D721Med (cell line): ENCODE results near the gene SS18L1.

Experiments used
- DNase-seq: peaks from one replicate; pipeline ENCODE4 v3.0.0; 2011; ENCODE audit warnings: low spot score; ENCODE audit not compliant: insufficient read length
- FAIRE-seq: peaks from 2 replicates; lab custom pipeline; 2011; peaks lifted over from hg19 to GRCh38; lab: Jason Lieb, UNC
- TF ChIP-seq, protein P1 (sequence below): IDR thresholded peaks from 2 replicates; pipeline ENCODE4 v1.5.1; 2012; ENCODE audit warnings: mild to moderate bottlenecking, control low read depth; ENCODE audit not compliant: insufficient read depth; ENCODE audit errors: missing control alignments

Gene SS18L1

DNA sequence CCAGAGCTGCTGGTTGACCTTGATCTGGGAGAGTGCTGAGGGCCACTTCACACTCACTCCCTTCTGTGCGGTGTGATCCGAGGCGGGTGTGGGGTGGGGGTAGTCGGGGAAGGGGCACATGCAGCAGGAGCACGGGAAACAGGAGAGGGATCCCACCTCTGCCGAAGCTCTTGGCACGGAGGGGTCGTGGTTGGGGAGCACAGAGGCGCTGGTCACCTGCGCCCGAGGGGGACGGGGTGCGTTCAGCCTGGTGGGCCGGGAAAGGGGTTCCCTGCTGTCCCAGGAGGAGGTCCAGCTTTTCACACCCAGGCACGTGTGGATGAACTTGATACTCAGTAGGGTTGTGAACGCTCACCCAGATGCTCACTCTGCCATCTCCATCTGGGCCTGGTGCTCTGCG is 17.3 kb downstream of the SS18L1 start:
- no peak for FAIRE-seq
- no peak for DNase-seq
- TF ChIP-seq, protein P1, sequence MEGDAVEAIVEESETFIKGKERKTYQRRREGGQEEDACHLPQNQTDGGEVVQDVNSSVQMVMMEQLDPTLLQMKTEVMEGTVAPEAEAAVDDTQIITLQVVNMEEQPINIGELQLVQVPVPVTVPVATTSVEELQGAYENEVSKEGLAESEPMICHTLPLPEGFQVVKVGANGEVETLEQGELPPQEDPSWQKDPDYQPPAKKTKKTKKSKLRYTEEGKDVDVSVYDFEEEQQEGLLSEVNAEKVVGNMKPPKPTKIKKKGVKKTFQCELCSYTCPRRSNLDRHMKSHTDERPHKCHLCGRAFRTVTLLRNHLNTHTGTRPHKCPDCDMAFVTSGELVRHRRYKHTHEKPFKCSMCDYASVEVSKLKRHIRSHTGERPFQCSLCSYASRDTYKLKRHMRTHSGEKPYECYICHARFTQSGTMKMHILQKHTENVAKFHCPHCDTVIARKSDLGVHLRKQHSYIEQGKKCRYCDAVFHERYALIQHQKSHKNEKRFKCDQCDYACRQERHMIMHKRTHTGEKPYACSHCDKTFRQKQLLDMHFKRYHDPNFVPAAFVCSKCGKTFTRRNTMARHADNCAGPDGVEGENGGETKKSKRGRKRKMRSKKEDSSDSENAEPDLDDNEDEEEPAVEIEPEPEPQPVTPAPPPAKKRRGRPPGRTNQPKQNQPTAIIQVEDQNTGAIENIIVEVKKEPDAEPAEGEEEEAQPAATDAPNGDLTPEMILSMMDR, result no peak

DNA sequence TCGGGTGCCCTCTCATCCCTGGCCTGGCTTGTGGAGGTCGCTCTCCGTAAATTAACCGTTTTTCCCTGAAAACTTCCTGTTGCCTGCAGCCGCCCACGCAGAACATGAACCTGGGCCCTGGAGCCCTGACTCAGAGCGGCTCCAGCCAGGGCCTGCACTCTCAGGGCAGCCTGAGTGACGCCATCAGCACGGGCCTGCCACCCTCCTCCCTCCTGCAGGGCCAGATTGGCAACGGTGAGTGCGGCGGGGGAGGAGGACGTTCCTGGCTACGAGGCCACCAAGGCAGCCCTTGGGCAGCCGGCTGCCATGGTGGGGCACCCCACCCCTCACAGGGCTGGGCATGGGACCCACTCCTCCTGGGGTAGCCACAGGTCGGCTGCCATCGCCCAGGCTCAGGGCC is 17.8 kb downstream of the SS18L1 start:
- DNase-seq (no peak), FAIRE-seq (no peak)
- TF ChIP-seq, protein P1, result no peak

DNA sequence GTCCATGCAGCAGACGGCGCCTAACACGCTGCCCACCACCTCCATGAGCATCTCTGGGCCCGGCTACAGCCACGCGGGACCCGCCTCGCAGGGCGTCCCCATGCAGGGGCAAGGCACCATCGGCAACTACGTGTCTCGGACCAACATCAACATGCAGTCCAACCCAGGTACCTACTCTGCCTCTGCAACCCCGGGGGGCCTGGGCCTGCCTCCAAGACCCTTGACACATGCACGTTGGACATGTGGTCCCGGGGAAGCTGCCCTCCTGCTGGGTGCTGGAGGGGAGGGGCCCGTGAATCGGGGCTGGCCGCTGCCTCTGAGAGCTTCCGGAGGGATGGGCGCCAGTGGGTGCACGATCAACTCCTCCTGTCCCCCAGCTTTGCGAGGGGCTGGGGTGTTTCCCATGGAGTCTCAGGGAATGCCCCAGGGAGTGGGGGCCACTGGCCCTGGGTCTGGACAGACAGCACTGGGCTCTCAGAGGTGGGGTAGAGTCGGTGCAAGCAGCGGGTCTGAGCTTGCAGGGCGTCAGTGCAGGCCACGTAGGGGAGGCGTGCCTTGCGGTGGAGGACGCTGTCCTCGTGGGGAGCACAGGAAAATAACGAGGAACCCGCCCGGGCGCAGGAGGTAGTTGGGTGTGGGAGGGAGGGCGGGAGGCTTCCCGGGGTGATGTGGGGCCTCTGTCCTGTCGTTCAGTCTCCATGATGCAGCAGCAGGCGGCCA is 19.4 kb downstream of the SS18L1 start:
- no peak for DNase-seq
- TF ChIP-seq, protein P1, result no peak
- no peak for FAIRE-seq

DNA sequence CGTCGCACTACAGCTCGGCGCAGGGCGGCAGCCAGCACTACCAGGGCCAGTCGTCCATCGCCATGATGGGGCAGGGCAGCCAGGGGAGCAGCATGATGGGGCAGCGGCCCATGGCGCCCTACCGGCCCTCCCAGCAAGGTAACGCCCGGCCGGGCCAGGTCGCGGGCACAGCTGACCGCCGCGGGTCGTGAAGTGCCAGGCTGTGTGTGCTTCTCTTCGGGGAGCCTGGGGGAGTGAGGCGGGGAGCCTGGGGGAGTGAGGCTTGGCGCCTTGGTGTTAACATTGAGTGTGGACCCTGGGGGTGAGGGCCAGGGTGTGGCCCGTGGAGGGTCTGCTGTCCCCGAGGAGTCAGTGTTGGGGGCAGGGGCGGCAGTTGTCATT is 19.9 kb downstream of the SS18L1 start:
- DNase-seq (no peak), FAIRE-seq (no peak)

DNA sequence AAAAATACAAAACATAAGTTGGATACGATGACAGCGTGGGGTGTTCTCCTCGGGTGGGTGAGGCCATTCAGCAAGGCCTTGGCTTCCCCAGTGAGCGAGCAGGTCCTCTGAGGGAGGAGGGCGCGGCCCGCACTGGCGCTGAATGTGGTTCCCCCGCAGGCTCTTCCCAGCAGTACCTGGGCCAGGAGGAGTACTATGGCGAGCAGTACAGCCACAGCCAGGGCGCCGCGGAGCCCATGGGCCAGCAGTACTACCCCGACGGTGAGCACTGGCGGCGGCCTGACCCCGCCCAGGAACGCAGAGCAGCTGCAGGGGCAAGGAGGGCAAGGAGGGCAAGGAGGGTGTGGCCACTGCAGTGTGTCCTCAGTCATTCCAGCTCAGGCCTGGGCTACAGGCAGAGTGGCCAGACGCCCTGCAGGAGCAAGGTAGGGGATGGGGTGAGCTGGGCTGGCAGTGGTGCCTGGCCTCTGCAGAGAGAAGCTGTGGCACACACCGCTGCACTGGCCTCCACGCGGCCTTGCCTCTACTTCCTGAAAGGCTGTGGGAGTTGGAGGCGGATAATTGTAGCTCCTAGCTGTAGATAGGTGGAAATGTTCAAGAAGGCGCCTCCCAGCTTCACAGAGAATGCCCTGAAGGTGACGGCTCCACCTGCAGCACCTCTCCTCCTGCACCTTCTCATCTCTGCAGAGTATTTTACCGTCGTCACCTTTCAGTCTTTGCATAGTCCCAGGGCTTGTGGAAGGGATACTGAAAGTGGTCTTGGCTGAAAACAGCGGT is 20.6 kb downstream of the SS18L1 start:
- FAIRE-seq (no peak), DNase-seq (no peak)
- TF ChIP-seq, protein P1, result no peak

More for the DNA sequence above, 19.9 kb downstream of the SS18L1 start:
- TF ChIP-seq, protein P1, result no peak

DNA sequence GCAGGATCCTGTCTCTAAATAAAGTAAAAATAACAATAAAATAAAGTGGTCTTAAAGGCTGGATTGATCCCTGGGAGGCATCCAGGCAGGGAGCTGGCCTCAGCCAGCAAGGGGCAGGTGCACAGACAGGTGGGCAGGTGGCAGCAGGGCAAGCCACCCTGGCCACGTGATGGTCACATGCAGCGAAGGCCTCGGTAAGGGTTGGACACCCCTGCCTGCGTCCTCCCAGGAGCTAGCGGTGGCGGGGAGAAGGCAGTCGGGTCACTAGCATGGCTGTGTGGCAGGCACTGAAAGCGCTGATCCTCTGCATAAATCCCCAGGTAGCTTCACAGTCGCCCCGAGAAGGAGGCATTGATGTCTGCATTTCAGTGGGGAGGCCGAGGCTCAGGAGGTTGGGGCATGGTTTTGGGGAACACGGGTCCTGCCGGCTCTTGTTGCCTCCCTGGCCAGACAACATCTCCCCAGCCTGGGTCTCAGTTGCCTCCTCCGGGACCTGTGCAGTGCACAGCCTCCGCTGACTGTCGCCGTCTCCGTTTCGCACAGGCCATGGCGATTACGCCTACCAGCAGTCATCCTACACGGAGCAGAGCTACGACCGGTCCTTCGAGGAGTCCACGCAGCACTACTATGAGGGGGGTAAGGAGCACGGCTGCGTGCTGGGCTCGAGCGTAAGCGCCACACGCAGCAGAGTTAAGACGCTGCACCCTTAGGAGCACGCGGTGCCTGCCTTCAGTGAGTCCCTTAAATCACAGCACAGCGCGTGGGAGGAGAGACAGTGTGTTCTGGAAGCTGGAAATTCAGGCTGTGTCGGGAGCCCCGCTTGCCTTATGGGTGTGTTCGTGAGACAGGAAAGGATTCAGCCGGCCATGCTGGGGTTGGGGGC is 21.6 kb downstream of the SS18L1 start:
- TF ChIP-seq, protein P1, result no peak
- DNase-seq (no peak), FAIRE-seq (no peak)
